ENCODE results near the gene SNRK. TPM values are rescaled to one million over a fixed set of nuclear protein-coding genes. Genes with fewer than 3 reads are reported as not detected.
A peak's percentile ranks its signal among the peaks of the same experiment; 100 is the strongest.

Gene SNRK
- total RNA-seq (10 to 100 TPM; 66.9 to 95.1 TPM), polyA plus RNA-seq (10 to 100 TPM in 1 of 2 donors, 1 to 10 TPM in 1; 7.8 to 10.5 TPM)
- long read RNA-seq, donor 1, full-length matches to known transcripts, result 3 of 62 reads
- long read RNA-seq, donor 1, partial matches to known transcripts, result 32 of 62 reads
- long read RNA-seq, donor 1, other reads (novel, unspliced or antisense), result 27 of 62 reads
- long read RNA-seq, donor 2, full-length matches to known transcripts, result 24 of 65 reads
- long read RNA-seq, donor 2, partial matches to known transcripts, result 12 of 65 reads
- long read RNA-seq, donor 2, other reads (novel, unspliced or antisense), result 29 of 65 reads

DNA sequence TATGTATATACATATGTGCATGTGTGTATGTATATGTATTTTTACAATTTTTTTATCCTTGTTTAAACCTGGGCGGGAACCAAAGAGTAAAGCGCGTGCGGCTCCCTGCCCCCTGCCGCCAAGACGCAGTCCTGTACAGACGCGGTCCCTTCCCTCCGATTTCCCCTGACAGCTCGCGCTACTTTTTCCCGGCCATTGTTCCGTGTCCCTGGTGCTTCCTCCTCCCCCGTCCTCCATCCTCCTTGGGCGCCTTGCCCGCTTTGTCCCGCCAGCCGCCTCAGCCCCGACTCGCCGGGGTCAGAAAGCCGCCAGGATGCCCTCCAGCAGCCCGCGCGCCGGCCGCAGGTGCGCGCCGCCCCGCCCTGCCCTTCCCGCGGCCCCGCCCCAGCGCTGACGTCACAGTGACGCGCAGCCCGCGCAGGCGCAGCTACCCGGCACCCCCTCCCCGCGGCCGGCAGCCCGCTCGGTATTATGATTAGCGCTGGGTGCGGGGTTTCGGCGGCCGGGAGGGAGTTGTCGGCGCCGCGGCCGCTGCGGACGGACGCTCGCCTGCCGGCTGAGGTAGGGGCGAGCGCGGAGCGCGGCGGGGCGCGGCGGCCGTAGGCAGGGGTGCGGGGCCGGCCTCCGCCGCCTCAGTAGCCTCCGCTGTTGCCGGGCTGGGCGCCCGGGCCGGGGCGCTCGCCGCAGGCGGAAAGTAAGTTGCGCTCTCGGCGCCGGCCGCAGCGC is at the start of gene SNRK:
TSS of gene SNRK (plus strand) at position 426 of the 726 bp plus-strand sequence. CDS start 16,664 bp downstream, outside the sequence.
- peak within 1 kb of the TSS; percentile 93 to 95 for H3K4me3 ChIP-seq (ENCODE audit: low read length in 2 of 2)
- DNase-seq (peak; percentile 89 to 97), ATAC-seq (ENCODE audit: low FRiP score) (peak; percentile 96)
- H3K36me3 ChIP-seq (ENCODE audit: control insufficient read depth in 1 of 2, insufficient read depth in 2 of 2, low read length in 1 of 2), result peaks cover 0 to 2% of the 10 kb centered on the region in 2 donors
- no peaks in the 10 kb centered on the region for H3K27me3 ChIP-seq (ENCODE audit: control insufficient read depth in 1 of 2, insufficient read depth in 2 of 2, low read length in 1 of 2)
- peaks cover 3 to 7% of the 10 kb centered on the region in 2 donors for H3K4me1 ChIP-seq (ENCODE audit: control insufficient read depth in 1 of 2, insufficient read depth in 2 of 2, low read length in 2 of 2)
- H3K27ac ChIP-seq (ENCODE audit: low read depth in 1 of 2, low read length in 2 of 2), result peak within 1 kb of the TSS; percentile 9 to 59
- intact Hi-C loops (cut with DNase I), result loop anchor here in 1 of 2 donors (5.0 to 10.0 kb wide), 2 partner anchors 179 to 489 kb away; partner anchors contain the start of gene POMGNT2
- WGBS, 2 donors, result 0 to 1% methylated on average over 44 to 91 of the region's 91 CpGs
- no peaks in the 10 kb centered on the region for H3K9me3 ChIP-seq (ENCODE audit: control insufficient read depth, low read length)

GRCh38 chr3:43238801-43239200 is 47.5 kb upstream of the SNRK start:
- Histone ChIP-seq H3K4me3 (ENCODE audit: low read length in 2 of 2) (no peak overlapping the region), H3K4me1 (ENCODE audit: control insufficient read depth in 1 of 2, insufficient read depth in 2 of 2, low read length in 2 of 2) (no peaks in the 10 kb centered on the region), H3K27me3 (ENCODE audit: control insufficient read depth in 1 of 2, insufficient read depth in 2 of 2, low read length in 1 of 2) (no peaks in the 10 kb centered on the region), H3K36me3 (ENCODE audit: control insufficient read depth in 1 of 2, insufficient read depth in 2 of 2, low read length in 1 of 2) (no peaks in the 10 kb centered on the region), H3K9me3 (ENCODE audit: control insufficient read depth, low read length) (peaks cover 4% of the 10 kb centered on the region), H3K27ac (ENCODE audit: low read depth in 1 of 2, low read length in 2 of 2) (no peak overlapping the region)
- intact Hi-C loops (cut with DNase I), result no loop called here
- ATAC-seq (ENCODE audit: low FRiP score) (no peak), DNase-seq (no peak)
- 28 to 32% methylated on average over 4 of the region's 4 CpGs for WGBS, 2 donors

DNA sequence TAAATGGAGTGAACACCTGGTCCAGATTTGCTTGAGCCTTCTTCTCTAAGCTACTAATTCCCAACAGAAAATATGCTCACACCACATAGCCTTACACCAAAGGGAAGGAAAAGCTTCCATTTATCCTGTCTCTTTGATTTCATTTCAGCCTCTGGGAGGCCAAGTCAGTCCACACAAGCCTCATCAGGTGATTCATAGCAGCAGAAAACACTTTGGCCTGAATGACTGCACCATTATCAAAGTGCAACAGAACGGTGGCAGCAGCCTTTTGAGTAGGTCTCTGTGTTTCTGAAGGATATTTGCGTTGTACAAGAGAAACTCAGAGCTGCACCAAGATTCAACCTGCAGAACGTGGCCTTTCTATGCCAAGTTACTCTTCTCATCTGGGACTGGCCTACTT is 46.6 kb upstream of the SNRK start:
- H3K27ac ChIP-seq (ENCODE audit: low read depth in 1 of 2, low read length in 2 of 2), result no peak overlapping the region
- H3K4me3 ChIP-seq (ENCODE audit: low read length in 2 of 2), result no peak overlapping the region
- no peak for ATAC-seq (ENCODE audit: low FRiP score)
- intact Hi-C loops (cut with DNase I), result no loop called here
- no peaks in the 10 kb centered on the region for H3K4me1 ChIP-seq (ENCODE audit: control insufficient read depth in 1 of 2, insufficient read depth in 2 of 2, low read length in 2 of 2)
- WGBS, 2 donors, result 85 to 90% methylated on average over 3 of the region's 3 CpGs
- H3K27me3 ChIP-seq (ENCODE audit: control insufficient read depth in 1 of 2, insufficient read depth in 2 of 2, low read length in 1 of 2), result no peaks in the 10 kb centered on the region
- H3K9me3 ChIP-seq (ENCODE audit: control insufficient read depth, low read length), result peaks cover 6% of the 10 kb centered on the region
- H3K36me3 ChIP-seq (ENCODE audit: control insufficient read depth in 1 of 2, insufficient read depth in 2 of 2, low read length in 1 of 2), result no peaks in the 10 kb centered on the region
- no peak for DNase-seq

GRCh38 chr3:43243590-43244587 is 42.5 kb upstream of the SNRK start:
- no peak overlapping the region for H3K27ac ChIP-seq (ENCODE audit: low read depth in 1 of 2, low read length in 2 of 2)
- intact Hi-C loops (cut with DNase I), result no loop called here
- H3K4me3 ChIP-seq (ENCODE audit: low read length in 2 of 2), result no peak overlapping the region
- WGBS, 2 donors, result 71 to 73% methylated on average over 6 of the region's 6 CpGs
- H3K27me3 ChIP-seq (ENCODE audit: control insufficient read depth in 1 of 2, insufficient read depth in 2 of 2, low read length in 1 of 2), result no peaks in the 10 kb centered on the region
- DNase-seq (no peak), ATAC-seq (ENCODE audit: low FRiP score) (no peak)
- peaks cover 6% of the 10 kb centered on the region for H3K9me3 ChIP-seq (ENCODE audit: control insufficient read depth, low read length)
- H3K36me3 ChIP-seq (ENCODE audit: control insufficient read depth in 1 of 2, insufficient read depth in 2 of 2, low read length in 1 of 2), result no peaks in the 10 kb centered on the region
- H3K4me1 ChIP-seq (ENCODE audit: control insufficient read depth in 1 of 2, insufficient read depth in 2 of 2, low read length in 2 of 2), result no peaks in the 10 kb centered on the region

GRCh38 chr3:43244694-43245093 is 41.6 kb upstream of the SNRK start:
- ATAC-seq (ENCODE audit: low FRiP score) (no peak), DNase-seq (no peak)
- intact Hi-C loops (cut with DNase I), result no loop called here
- no peaks in the 10 kb centered on the region for H3K4me1 ChIP-seq (ENCODE audit: control insufficient read depth in 1 of 2, insufficient read depth in 2 of 2, low read length in 2 of 2)
- H3K4me3 ChIP-seq (ENCODE audit: low read length in 2 of 2), result no peak overlapping the region
- no peak overlapping the region for H3K27ac ChIP-seq (ENCODE audit: low read depth in 1 of 2, low read length in 2 of 2)
- H3K27me3 ChIP-seq (ENCODE audit: control insufficient read depth in 1 of 2, insufficient read depth in 2 of 2, low read length in 1 of 2), result no peaks in the 10 kb centered on the region
- H3K36me3 ChIP-seq (ENCODE audit: control insufficient read depth in 1 of 2, insufficient read depth in 2 of 2, low read length in 1 of 2), result no peaks in the 10 kb centered on the region
- peaks cover 6% of the 10 kb centered on the region for H3K9me3 ChIP-seq (ENCODE audit: control insufficient read depth, low read length)

- Histone ChIP-seq H3K27me3 (ENCODE audit: control insufficient read depth in 1 of 2, insufficient read depth in 2 of 2, low read length in 1 of 2) (no peaks in the 10 kb centered on the region), H3K4me1 (ENCODE audit: control insufficient read depth in 1 of 2, insufficient read depth in 2 of 2, low read length in 2 of 2) (no peaks in the 10 kb centered on the region), H3K36me3 (ENCODE audit: control insufficient read depth in 1 of 2, insufficient read depth in 2 of 2, low read length in 1 of 2) (no peaks in the 10 kb centered on the region), H3K4me3 (ENCODE audit: low read length in 2 of 2) (no peak overlapping the region), H3K27ac (ENCODE audit: low read depth in 1 of 2, low read length in 2 of 2) (no peak overlapping the region), H3K9me3 (ENCODE audit: control insufficient read depth, low read length) (peaks cover 6% of the 10 kb centered on the region)
- ATAC-seq (ENCODE audit: low FRiP score) (no peak), DNase-seq (no peak)
- 37 to 41% methylated on average over 2 of the region's 2 CpGs for WGBS, 2 donors
- intact Hi-C loops (cut with DNase I), result no loop called here
These were observed 39.4 kb upstream of the SNRK start for GRCh38 chr3:43246976-43247375.

DNA sequence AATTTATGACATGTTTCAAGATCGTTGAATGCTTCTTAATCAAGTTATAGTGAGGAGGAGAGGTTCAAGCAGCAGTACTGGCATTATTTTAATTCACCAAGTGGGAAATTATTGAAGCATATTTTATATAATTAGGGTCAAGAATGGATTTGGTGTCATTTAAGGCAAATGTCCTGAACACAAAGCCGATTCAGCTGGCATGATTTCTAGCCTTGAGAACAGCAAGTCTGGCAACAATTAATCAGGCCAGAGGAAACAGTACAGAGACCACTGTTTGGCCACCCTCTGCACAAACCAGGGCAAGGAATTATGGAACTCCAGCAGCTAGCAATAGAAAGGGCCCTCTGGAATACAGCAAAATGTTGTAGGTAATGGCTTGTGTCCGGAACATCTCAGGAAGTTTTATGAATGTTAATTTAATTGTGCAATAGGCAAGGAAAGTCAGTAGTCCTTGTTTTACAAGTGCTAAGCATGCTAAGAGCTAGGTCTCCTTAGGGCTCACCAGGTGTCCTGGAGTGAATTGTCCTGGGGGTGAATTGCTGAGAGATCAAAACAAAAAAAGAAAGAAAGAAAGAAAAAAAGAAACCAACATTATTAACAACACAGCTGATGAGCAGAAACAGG is 38.7 kb upstream of the SNRK start:
- DNase-seq (no peak), ATAC-seq (ENCODE audit: low FRiP score) (no peak)
- Histone ChIP-seq H3K36me3 (ENCODE audit: control insufficient read depth in 1 of 2, insufficient read depth in 2 of 2, low read length in 1 of 2) (no peaks in the 10 kb centered on the region), H3K4me3 (ENCODE audit: low read length in 2 of 2) (no peak overlapping the region), H3K9me3 (ENCODE audit: control insufficient read depth, low read length) (peaks cover 3% of the 10 kb centered on the region), H3K27ac (ENCODE audit: low read depth in 1 of 2, low read length in 2 of 2) (no peak overlapping the region), H3K4me1 (ENCODE audit: control insufficient read depth in 1 of 2, insufficient read depth in 2 of 2, low read length in 2 of 2) (no peaks in the 10 kb centered on the region), H3K27me3 (ENCODE audit: control insufficient read depth in 1 of 2, insufficient read depth in 2 of 2, low read length in 1 of 2) (no peaks in the 10 kb centered on the region)
- WGBS, 2 donors, result 33% methylated on average over 3 of the region's 3 CpGs
- intact Hi-C loops (cut with DNase I), result no loop called here

DNA sequence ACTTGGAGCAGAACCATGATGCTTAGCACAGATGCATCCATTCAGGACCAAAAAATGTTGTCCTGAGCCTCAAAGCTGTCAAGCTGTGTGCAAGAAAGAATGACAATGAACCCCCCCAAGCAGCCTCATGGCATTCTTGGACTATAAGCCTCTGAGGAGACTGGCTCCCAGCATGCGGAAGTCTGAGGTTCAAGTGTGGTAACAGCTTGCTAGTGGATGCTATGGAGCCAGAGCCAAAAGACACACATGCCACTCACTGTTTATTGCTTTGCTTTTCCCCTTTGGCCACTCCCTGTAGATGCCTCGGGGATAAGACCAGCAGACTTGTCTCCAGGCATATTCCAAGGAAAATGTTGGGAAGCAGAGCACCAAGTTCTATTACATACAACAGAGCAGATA is 38.2 kb upstream of the SNRK start:
- Histone ChIP-seq H3K27ac (ENCODE audit: low read depth in 1 of 2, low read length in 2 of 2) (no peak overlapping the region), H3K4me1 (ENCODE audit: control insufficient read depth in 1 of 2, insufficient read depth in 2 of 2, low read length in 2 of 2) (no peaks in the 10 kb centered on the region), H3K36me3 (ENCODE audit: control insufficient read depth in 1 of 2, insufficient read depth in 2 of 2, low read length in 1 of 2) (no peaks in the 10 kb centered on the region), H3K4me3 (ENCODE audit: low read length in 2 of 2) (no peak overlapping the region), H3K9me3 (ENCODE audit: control insufficient read depth, low read length) (peaks cover 3% of the 10 kb centered on the region), H3K27me3 (ENCODE audit: control insufficient read depth in 1 of 2, insufficient read depth in 2 of 2, low read length in 1 of 2) (no peaks in the 10 kb centered on the region)
- intact Hi-C loops (cut with DNase I), result no loop called here
- WGBS, 2 donors, result 37 to 40% methylated on average over 2 of the region's 2 CpGs
- no peak for ATAC-seq (ENCODE audit: low FRiP score)
- DNase-seq, result no peak
